Stimulated activated naive CD8-positive, alpha-beta T cell treated with anti-CD3 and anti-CD28 coated beads, Interleukin-15, amount 100 ng/mL, for 72 hours (primary cell): ENCODE measurements around the gene R3HDM2.
A peak's percentile ranks its signal among the peaks of the same experiment; 100 is the strongest.
"Not testable (repeated sequence)": the region's sequence is repeated elsewhere in the genome, so short reads cannot be mapped to it uniquely, and the experiment has no call there.

Experiments used
- ATAC-seq: fragments of 150-1000 bp; cut with Tn5 transposase; 2 replicates; pipeline ENCODE4 v1.10.0; 2021; ENCODE audit warnings: mild to moderate bottlenecking, moderate library complexity
- DNase-seq, 2 donors: peaks; one replicate each; pipeline ENCODE4 v3.0.0; 2021 to 2022
- H3K27ac Mint-ChIP-seq, 2 donors: one replicate each; pipeline ENCODE4 v1.8.0; 2022; ENCODE audit warnings: mild to moderate bottlenecking in 2 of 2, mixed read lengths in 2 of 2, moderate library complexity in 2 of 2
- H3K27me3 Mint-ChIP-seq: one replicate; pipeline ENCODE4 v1.8.0; 2022; ENCODE audit warnings: mixed read lengths
- H3K4me1 Mint-ChIP-seq: one replicate; pipeline ENCODE4 v1.8.0; 2022; ENCODE audit warnings: mild to moderate bottlenecking, mixed read lengths
- H3K4me3 Mint-ChIP-seq, 2 donors: one replicate each; pipeline ENCODE4 v1.8.0; 2022; ENCODE audit warnings: mild to moderate bottlenecking in 2 of 2, mixed read lengths in 2 of 2, moderate library complexity in 1 of 2
- H3K9me3 Mint-ChIP-seq, 2 donors: one replicate each; pipeline ENCODE4 v1.8.0; 2022; ENCODE audit warnings: mixed read lengths in 2 of 2

R3HDM2 gene

GRCh38 chr12:57389033-57389432, 41.8 kb downstream of the R3HDM2 start:
- Mint-ChIP-seq H3K4me1 (peaks cover 18% of the 10 kb centered on the region), H3K4me3 (no peak overlapping the region), H3K27ac (no peak overlapping the region), H3K27me3 (no peaks in the 10 kb centered on the region), H3K9me3 (no peaks in the 10 kb centered on the region)
- no peak for ATAC-seq
- no peak for DNase-seq

- DNase-seq: no peak
- Mint-ChIP-seq H3K4me3 (no peak overlapping the region), H3K4me1 (peaks cover 18% of the 10 kb centered on the region), H3K27me3 (no peaks in the 10 kb centered on the region), H3K27ac (no peak overlapping the region), H3K9me3 (no peaks in the 10 kb centered on the region)
- no peak for ATAC-seq
Measured at GRCh38 chr12:57388425-57388824, 42.4 kb downstream of the R3HDM2 start.

- Mint-ChIP-seq H3K27me3 (no peaks in the 10 kb centered on the region), H3K9me3 (no peaks in the 10 kb centered on the region), H3K4me3 (no peak overlapping the region), H3K4me1 (peaks cover 27% of the 10 kb centered on the region), H3K27ac (no peak overlapping the region)
- ATAC-seq (no peak), DNase-seq (no peak)
Measured at GRCh38 chr12:57386187-57386720, 44.6 kb downstream of the R3HDM2 start.

- Mint-ChIP-seq H3K4me3 (no peak overlapping the region), H3K9me3 (no peaks in the 10 kb centered on the region), H3K4me1 (peaks cover 31% of the 10 kb centered on the region), H3K27me3 (no peaks in the 10 kb centered on the region), H3K27ac (no peak overlapping the region)
- ATAC-seq (peak; percentile 49), DNase-seq (no peak)
Measured at GRCh38 chr12:57385586-57385985, 45.3 kb downstream of the R3HDM2 start.

GRCh38 chr12:57384478-57384877, 46.4 kb downstream of the R3HDM2 start:
- ATAC-seq (no peak), DNase-seq (no peak)
- Mint-ChIP-seq H3K4me1 (peaks cover 28% of the 10 kb centered on the region), H3K27me3 (no peaks in the 10 kb centered on the region), H3K9me3 (no peaks in the 10 kb centered on the region), H3K27ac (no peak overlapping the region), H3K4me3 (no peak overlapping the region)

GRCh38 chr12:57381693-57382220, 49.1 kb downstream of the R3HDM2 start:
- H3K9me3 Mint-ChIP-seq: no peaks in the 10 kb centered on the region
- no peak overlapping the region for H3K4me3 Mint-ChIP-seq
- H3K27me3 Mint-ChIP-seq: no peaks in the 10 kb centered on the region
- DNase-seq (no peak), ATAC-seq (no peak)
- H3K27ac Mint-ChIP-seq: no peak overlapping the region
- peaks cover 40% of the 10 kb centered on the region for H3K4me1 Mint-ChIP-seq

GRCh38 chr12:57380300-57380699, 50.5 kb downstream of the R3HDM2 start:
- ATAC-seq (no peak), DNase-seq (no peak)
- H3K27me3 Mint-ChIP-seq: no peaks in the 10 kb centered on the region
- no peak overlapping the region for H3K4me3 Mint-ChIP-seq
- H3K27ac Mint-ChIP-seq: peak overlapping the region in 1 of 2 donors; percentile 59
- H3K9me3 Mint-ChIP-seq: no peaks in the 10 kb centered on the region
- peaks cover 31% of the 10 kb centered on the region for H3K4me1 Mint-ChIP-seq

GRCh38 chr12:57377103-57377840, 53.6 kb downstream of the R3HDM2 start:
- H3K9me3 Mint-ChIP-seq: no peaks in the 10 kb centered on the region
- H3K4me3 Mint-ChIP-seq: no peak overlapping the region
- H3K27me3 Mint-ChIP-seq: no peaks in the 10 kb centered on the region
- ATAC-seq (no peak), DNase-seq (no peak)
- no peak overlapping the region for H3K27ac Mint-ChIP-seq
- H3K4me1 Mint-ChIP-seq: peaks cover 30% of the 10 kb centered on the region

- no peaks in the 10 kb centered on the region for H3K27me3 Mint-ChIP-seq
- no peak overlapping the region for H3K4me3 Mint-ChIP-seq
- H3K27ac Mint-ChIP-seq: no peak overlapping the region
- peaks cover 0 to 5% of the 10 kb centered on the region in 2 donors for H3K9me3 Mint-ChIP-seq
- H3K4me1 Mint-ChIP-seq: peaks cover 8% of the 10 kb centered on the region
- DNase-seq (no peak), ATAC-seq (no peak)
Measured at GRCh38 chr12:57372233-57372632, 58.6 kb downstream of the R3HDM2 start.

GRCh38 chr12:57370696-57371095, 60.1 kb downstream of the R3HDM2 start:
- Mint-ChIP-seq H3K9me3 (peaks cover 5 to 18% of the 10 kb centered on the region in 2 donors), H3K4me3 (no peak overlapping the region), H3K4me1 (peaks cover 6% of the 10 kb centered on the region), H3K27me3 (no peaks in the 10 kb centered on the region), H3K27ac (no peak overlapping the region)
- ATAC-seq (no peak), DNase-seq (no peak)

GRCh38 chr12:57370072-57370471, 60.8 kb downstream of the R3HDM2 start:
- Mint-ChIP-seq H3K27me3 (no peaks in the 10 kb centered on the region), H3K27ac (no peak overlapping the region), H3K4me1 (peaks cover 6% of the 10 kb centered on the region), H3K4me3 (no peak overlapping the region), H3K9me3 (peaks cover 5 to 18% of the 10 kb centered on the region in 2 donors)
- ATAC-seq (no peak), DNase-seq (no peak)

- Mint-ChIP-seq H3K4me3 (no peak overlapping the region), H3K27me3 (no peaks in the 10 kb centered on the region), H3K9me3 (peaks cover 5 to 18% of the 10 kb centered on the region in 2 donors), H3K27ac (no peak overlapping the region), H3K4me1 (peaks cover 6% of the 10 kb centered on the region)
- ATAC-seq (no peak), DNase-seq (no peak)
Measured at GRCh38 chr12:57369202-57369601, 61.6 kb downstream of the R3HDM2 start.

GRCh38 chr12:57368349-57369095, 62.3 kb downstream of the R3HDM2 start:
- no peak overlapping the region for H3K27ac Mint-ChIP-seq
- no peaks in the 10 kb centered on the region for H3K27me3 Mint-ChIP-seq
- H3K4me1 Mint-ChIP-seq: peaks cover 6% of the 10 kb centered on the region
- ATAC-seq (no peak), DNase-seq (no peak)
- no peak overlapping the region for H3K4me3 Mint-ChIP-seq
- H3K9me3 Mint-ChIP-seq: peaks cover 5 to 18% of the 10 kb centered on the region in 2 donors

GRCh38 chr12:57367121-57367520, 63.7 kb downstream of the R3HDM2 start:
- no peak for ATAC-seq

GRCh38 chr12:57366315-57366714, 64.5 kb downstream of the R3HDM2 start:
- ATAC-seq (no peak), DNase-seq (no peak)
- H3K4me3 Mint-ChIP-seq: no peak overlapping the region
- H3K27me3 Mint-ChIP-seq: no peaks in the 10 kb centered on the region
- no peak overlapping the region for H3K27ac Mint-ChIP-seq
- H3K4me1 Mint-ChIP-seq: peaks cover 3% of the 10 kb centered on the region
- peaks cover 5 to 18% of the 10 kb centered on the region in 2 donors for H3K9me3 Mint-ChIP-seq

More at GRCh38 chr12:57367121-57367520, 63.7 kb downstream of the R3HDM2 start:
- H3K4me1 Mint-ChIP-seq: peaks cover 6% of the 10 kb centered on the region
- peaks cover 5 to 18% of the 10 kb centered on the region in 2 donors for H3K9me3 Mint-ChIP-seq
- no peak for DNase-seq
- no peaks in the 10 kb centered on the region for H3K27me3 Mint-ChIP-seq
- H3K27ac Mint-ChIP-seq: no peak overlapping the region
- H3K4me3 Mint-ChIP-seq: no peak overlapping the region

- not testable (repeated sequence) for ATAC-seq, H3K4me3 Mint-ChIP-seq, DNase-seq, H3K27me3 Mint-ChIP-seq, H3K27ac Mint-ChIP-seq, H3K4me1 Mint-ChIP-seq
- H3K9me3 Mint-ChIP-seq: peaks cover 5 to 18% of the 10 kb centered on the region in 2 donors
Measured at GRCh38 chr12:57364156-57364555, 66.7 kb downstream of the R3HDM2 start.
